DMS79 (cell line): ENCODE data around the gene POLD1.

Source experiments
- DNase-seq: peaks from one replicate; lab custom pipeline; 2025; lab: John Stamatoyannopoulos, UW

Gene POLD1

DNA sequence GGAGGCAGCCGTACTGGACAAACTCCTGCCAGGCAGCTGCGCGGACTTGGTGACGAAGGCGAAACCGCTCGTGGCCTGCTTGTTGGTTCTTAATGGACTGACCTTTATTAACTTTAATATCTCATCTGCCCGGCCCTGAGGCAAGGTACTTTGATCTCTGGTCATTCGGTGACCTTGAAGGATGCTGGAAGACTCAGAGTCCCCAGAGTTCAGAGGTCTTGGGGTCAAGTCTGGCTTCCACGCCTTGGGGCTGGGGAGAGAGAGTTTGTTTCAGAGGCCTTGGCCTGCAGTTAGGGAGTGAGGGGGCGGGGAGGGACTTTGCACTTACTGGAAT lies 82.5 kb downstream of the POLD1 start:
- DNase-seq = no peak

- DNase-seq = no peak
Observed at GRCh38 chr19:50467566-50467965, 83.4 kb downstream of the POLD1 start.
